Uterus (tissue), 4 donors: ENCODE data around the gene REL. TPM values are rescaled to one million over a fixed set of nuclear protein-coding genes. Genes with fewer than 3 reads are reported as not detected.
A peak's percentile ranks its signal among the peaks of the same experiment; 100 is the strongest.
"Not testable (repeated sequence)": the region's sequence is repeated elsewhere in the genome, so short reads cannot be mapped to it uniquely, and the experiment has no call there.

Experiments used
- DNase-seq, 2 donors: peaks; one replicate each; pipeline ENCODE4 v3.0.0-alpha.2; 2019 to 2020
- H3K27ac ChIP-seq, 2 donors: fragments of 200-600 bp; sonication (generic); 1 replicate in 1 of 2; 2 replicates in 1 of 2; pipeline ENCODE4 v1.5.1; 2016 to 2018
- H3K27me3 ChIP-seq, 2 donors: fragments of 200-600 bp; sonication (generic); one replicate each; pipeline ENCODE4 v1.5.1; 2018 to 2019; ENCODE audit warnings: control low read depth in 1 of 2
- H3K36me3 ChIP-seq, 2 donors: fragments of 200-600 bp; sonication (generic); one replicate each; pipeline ENCODE4 v1.5.1; 2019; ENCODE audit warnings: control low read depth in 1 of 2
- H3K4me1 ChIP-seq, 2 donors: fragments of 200-600 bp; sonication (generic); one replicate each; pipeline ENCODE4 v1.5.1; 2018 to 2019; ENCODE audit warnings: control low read depth in 1 of 2
- H3K4me3 ChIP-seq, 2 donors: fragments of 200-600 bp; sonication (generic); 1 replicate in 1 of 2; 2 replicates in 1 of 2; pipeline ENCODE4 v1.5.1; 2018 to 2019; ENCODE audit warnings: mild to moderate bottlenecking in 1 of 2
- H3K9me3 ChIP-seq, 2 donors: fragments of 200-600 bp; sonication (generic); one replicate each; pipeline ENCODE4 v1.5.1; 2019; ENCODE audit warnings: control low read depth in 1 of 2
- CTCF ChIP-seq, 4 experiments: fragments of 200-600 bp in 2 of 4; fragments of 450-650 bp in 2 of 4; sonication (generic) in 2 of 4; IDR thresholded peaks; one replicate each; pipeline ENCODE4 v1.5.1; 2016 to 2019; ENCODE audit warnings: antibody characterized with exemption in 4 of 4, mild to moderate bottlenecking in 2 of 4, moderate library complexity in 1 of 4
- POLR2A ChIP-seq, 2 donors: fragments of 450-650 bp; IDR thresholded peaks; one replicate each; pipeline ENCODE4 v1.6.1; 2016; ENCODE audit warnings: antibody characterized with exemption in 2 of 2, mild to moderate bottlenecking in 1 of 2, moderate library complexity in 1 of 2
- intact Hi-C: fragments of 100-400 bp; cut with DNase I; formaldehyde crosslinking; loops from one replicate; pipeline ENCODE4 v1.15.1; 2023; ENCODE audit warnings: low total_unique reads
- total RNA-seq, 4 donors: library from RNA; depleted of rRNA in 3 of 4; stranded (reverse); fragments of >200 nt in 3 of 4; gene quantifications; one replicate each; pipeline versions ENCODE4 v1.1.0 to v1.2.4, GENCODE V29; 2014 to 2023
- donor health status: DM: yes; HTN: yes; CAD: no.

Gene REL
- total RNA-seq, 4 donors from 2014 or later, result 1.8 to 21.0 (median 12.2) TPM

GRCh38 chr2:60884800-60885199 is 3.4 kb downstream of the REL start:
- no peak for TF ChIP-seq CTCF (IDR thresholded peaks at IDR 0.05)
- TF ChIP-seq POLR2A (IDR thresholded peaks at IDR 0.05), result no peak
- intact Hi-C loops, result loop anchor here (10.0 kb wide), 1 partner anchor 290 kb away; no protein-coding TSS in a partner anchor
- Histone ChIP-seq H3K4me1 (peaks cover 0 to 11% of the 10 kb centered on the region in 2 donors), H3K4me3 (no peak overlapping the region), H3K36me3 (no peaks in the 10 kb centered on the region), H3K9me3 (no peaks in the 10 kb centered on the region), H3K27me3 (no peaks in the 10 kb centered on the region), H3K27ac (peak overlapping the region in 1 of 2 donors; percentile 99)
- DNase-seq, result no peak

GRCh38 chr2:60885683-60886082 is 4.3 kb downstream of the REL start:
- intact Hi-C loops, result loop anchor here (10.0 kb wide), 1 partner anchor 289 kb away; no protein-coding TSS in a partner anchor
- H3K4me1 ChIP-seq, result peaks cover 0 to 11% of the 10 kb centered on the region in 2 donors

GRCh38 chr2:60886991-60887390 is 5.6 kb downstream of the REL start:
- no peak for DNase-seq
- peak overlapping the region in 1 of 2 donors; percentile 17 for H3K27ac ChIP-seq

More at GRCh38 chr2:60885683-60886082, 4.3 kb downstream of the REL start:
- no peak for DNase-seq
- TF ChIP-seq POLR2A (IDR thresholded peaks at IDR 0.05) (no peak), CTCF (IDR thresholded peaks at IDR 0.05) (no peak)
- Histone ChIP-seq H3K27me3 (no peaks in the 10 kb centered on the region), H3K36me3 (no peaks in the 10 kb centered on the region), H3K4me3 (no peak overlapping the region), H3K9me3 (no peaks in the 10 kb centered on the region), H3K27ac (peak overlapping the region in 1 of 2 donors; percentile 99)

GRCh38 chr2:60888853-60889252 is 7.5 kb downstream of the REL start:
- Histone ChIP-seq H3K9me3 (no peaks in the 10 kb centered on the region), H3K4me1 (peaks cover 0 to 11% of the 10 kb centered on the region in 2 donors), H3K27me3 (no peaks in the 10 kb centered on the region), H3K36me3 (no peaks in the 10 kb centered on the region), H3K27ac (no peak overlapping the region), H3K4me3 (no peak overlapping the region)
- DNase-seq, result no peak
- TF ChIP-seq CTCF (IDR thresholded peaks at IDR 0.05), result no peak
- TF ChIP-seq POLR2A (IDR thresholded peaks at IDR 0.05), result no peak
- intact Hi-C loops, result loop anchor here (10.0 kb wide), 1 partner anchor 286 kb away; no protein-coding TSS in a partner anchor

More at GRCh38 chr2:60886991-60887390, 5.6 kb downstream of the REL start:
- TF ChIP-seq POLR2A (IDR thresholded peaks at IDR 0.05) (no peak), CTCF (IDR thresholded peaks at IDR 0.05) (no peak)
- peaks cover 0 to 11% of the 10 kb centered on the region in 2 donors for H3K4me1 ChIP-seq
- H3K4me3 ChIP-seq, result no peak overlapping the region
- H3K9me3 ChIP-seq, result no peaks in the 10 kb centered on the region
- H3K36me3 ChIP-seq, result no peaks in the 10 kb centered on the region
- no peaks in the 10 kb centered on the region for H3K27me3 ChIP-seq
- intact Hi-C loops, result loop anchor here (10.0 kb wide), 1 partner anchor 288 kb away; no protein-coding TSS in a partner anchor

DNA sequence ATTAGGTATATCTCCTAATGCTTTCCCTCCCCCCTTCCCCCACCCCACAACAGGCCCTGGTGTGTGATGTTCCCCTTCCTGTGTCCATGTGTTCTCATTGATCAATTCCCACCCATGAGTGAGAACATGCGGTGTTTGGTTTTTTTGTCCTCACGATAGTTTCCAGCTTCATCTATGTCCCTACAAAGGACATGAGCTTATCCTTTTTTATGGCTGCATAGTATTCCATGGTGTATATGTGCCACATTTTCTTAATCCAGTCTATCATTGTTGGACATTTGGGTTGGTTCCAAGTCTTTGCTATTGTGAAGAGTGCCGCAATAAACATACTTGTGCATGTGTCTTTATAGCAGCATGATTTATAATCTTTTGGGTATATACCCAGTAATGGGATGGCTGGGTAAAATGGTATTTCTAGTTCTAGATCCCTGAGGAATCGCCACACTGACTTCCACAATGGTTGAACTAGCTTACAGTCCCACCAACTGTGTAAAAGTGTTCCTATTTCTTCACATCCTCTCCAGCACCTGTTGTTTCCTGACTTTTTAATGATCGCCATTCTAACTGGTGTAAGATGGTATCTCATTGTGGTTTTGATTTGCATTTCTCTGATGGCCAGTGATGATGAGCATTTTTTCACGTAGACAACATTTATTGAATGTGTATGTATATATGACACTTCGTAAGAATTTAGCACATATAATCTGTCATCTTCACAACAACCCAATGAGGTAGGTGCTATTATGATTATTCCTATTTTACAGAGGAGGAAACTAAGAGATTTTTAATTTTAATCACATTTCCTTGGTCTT is 8.4 kb downstream of the REL start:
- intact Hi-C loops, result loop anchor here (10.0 kb wide), 1 partner anchor 285 kb away; no protein-coding TSS in a partner anchor
- not testable (repeated sequence) for H3K4me3 ChIP-seq

More for the DNA sequence above, 8.4 kb downstream of the REL start:
- not testable (repeated sequence) for H3K4me1 ChIP-seq, DNase-seq, H3K27me3 ChIP-seq, H3K36me3 ChIP-seq, H3K9me3 ChIP-seq, H3K27ac ChIP-seq
